NB4 (cell line): ENCODE data around the gene ETV6.

Source experiments
- CTCF ChIP-seq: IDR thresholded peaks from one replicate; pipeline ENCODE4 v1.5.1; 2012; ENCODE audit warnings: low read depth, low read length
- MYC ChIP-seq: IDR thresholded peaks from 2 replicates; pipeline ENCODE4 v1.6.1; 2011; ENCODE audit warnings: low read depth, low read length
- POLR2A ChIP-seq: IDR thresholded peaks from 2 replicates; pipeline ENCODE4 v1.6.1; 2011; ENCODE audit warnings: mild to moderate bottlenecking; ENCODE audit not compliant: insufficient read length; ENCODE audit errors: extremely low read depth

GRCh38 chr12:11798856-11799501, 149.5 kb downstream of the ETV6 start:
- TF ChIP-seq MYC (peak; percentile 68; the same call in 1 of the 2 replicates), CTCF (no peak), POLR2A (peak; percentile 16)
